Adrenal gland (tissue), 5 donors: ENCODE measurements around the gene CLK3.

ENCODE experiments used
- CTCF ChIP-seq, 6 experiments: fragments of 450-650 bp in 4 of 6; fragments of 200-600 bp in 2 of 6; sonication (generic) in 1 of 6; IDR thresholded peaks; 1 replicate in 5 of 6; 2 replicates in 1 of 6; pipeline versions ENCODE4 v1.5.1 to v1.8.0; 2016 to 2021; ENCODE audit warnings: antibody characterized with exemption in 6 of 6, mild to moderate bottlenecking in 2 of 6, moderate library complexity in 1 of 6
- POLR2A ChIP-seq, 2 donors: fragments of 450-650 bp; IDR thresholded peaks; one replicate each; pipeline ENCODE4 v1.6.1; 2017; ENCODE audit warnings: antibody characterized with exemption in 2 of 2, mild to moderate bottlenecking in 2 of 2, moderate library complexity in 1 of 2
- donor health status: DM: no; HTN: no; CAD: no.

DNA sequence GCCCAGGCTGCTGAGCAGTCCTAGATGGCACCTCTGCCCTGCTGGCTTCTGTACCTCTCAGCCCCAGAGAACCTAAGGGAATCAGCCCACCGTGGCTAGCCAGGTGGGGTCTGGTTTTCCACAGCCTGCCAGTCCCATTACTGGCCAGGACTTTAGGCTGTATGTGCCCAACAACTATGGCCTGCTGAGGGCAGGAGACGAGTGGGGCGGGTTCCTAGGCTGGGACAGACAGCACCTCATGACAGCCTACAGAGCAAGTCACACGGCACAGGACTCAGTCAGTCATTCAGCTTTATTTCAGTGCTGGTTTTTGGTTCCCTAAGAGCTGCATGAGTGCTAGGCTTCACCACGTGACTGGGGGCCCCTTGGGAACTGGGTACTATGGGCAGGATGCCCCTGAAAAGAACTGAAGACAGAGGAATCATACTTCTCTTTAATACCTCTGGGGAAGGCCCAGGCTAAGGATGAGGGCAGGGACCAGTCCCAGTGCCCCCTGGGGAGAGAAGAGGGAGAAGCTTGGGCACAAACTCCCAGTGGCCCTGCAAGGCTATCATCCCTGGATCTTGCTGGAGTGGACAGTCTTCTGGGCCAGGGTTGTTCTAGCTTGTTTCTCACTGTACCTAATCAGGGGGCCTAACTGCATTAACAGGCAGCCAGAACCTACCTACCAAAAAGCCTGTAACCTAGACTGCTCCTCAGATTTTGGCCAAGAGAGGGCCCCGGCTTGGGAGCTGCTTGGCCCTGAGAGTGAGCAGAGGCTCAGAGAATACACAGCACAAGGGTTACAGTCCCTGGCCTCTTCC is 14.8 kb downstream of the CLK3 start:
- TF ChIP-seq CTCF (IDR thresholded peaks at IDR 0.05) (no peak), POLR2A (IDR thresholded peaks at IDR 0.05) (no peak)
